Neuron (in vitro differentiated cells): Measurements from ENCODE around the gene CHST9.
"Not testable (repeated sequence)": the region's sequence is repeated elsewhere in the genome, so short reads cannot be mapped to it uniquely, and the experiment has no call there.

Experiments
- H2AFZ ChIP-seq: one replicate; pipeline ENCODE4 v1.6.1; 2013; ENCODE audit warnings: low read depth, mild to moderate bottlenecking, inconsistent platforms, low read length, moderate library complexity
- H3K27me3 ChIP-seq: one replicate; pipeline ENCODE4 v1.6.1; 2013; ENCODE audit warnings: low read length; ENCODE audit not compliant: insufficient read depth
- H3K36me3 ChIP-seq: one replicate; pipeline ENCODE4 v1.6.1; 2013; ENCODE audit warnings: low read length; ENCODE audit not compliant: insufficient read depth
- H3K4me1 ChIP-seq: one replicate; pipeline ENCODE4 v1.6.1; 2013; ENCODE audit warnings: low read length; ENCODE audit not compliant: insufficient read depth
- H3K4me3 ChIP-seq: 2 replicates; pipeline ENCODE4 v1.5.1; 2013; ENCODE audit warnings: mild to moderate bottlenecking, low read length, moderate library complexity
- H3K9me3 ChIP-seq: one replicate; pipeline ENCODE4 v1.6.1; 2013; ENCODE audit warnings: low read length

Gene CHST9

GRCh38 chr18:27185025-27185763 is at the start of gene CHST9:
Gene CHST9, minus strand, starts transcription at chr18:27185308. Its CDS starts 42,499 bp downstream, at chr18:27142809.
- H3K27me3 ChIP-seq, result peaks cover 37% of the 10 kb centered on the region
- H3K4me3 ChIP-seq, result peak within 1 kb of the TSS; percentile 48
- no peaks in the 10 kb centered on the region for H3K9me3 ChIP-seq
- H2AFZ ChIP-seq, result no peak within 1 kb of the TSS
- H3K36me3 ChIP-seq, result no peaks in the 10 kb centered on the region
- H3K4me1 ChIP-seq, result peaks cover 10% of the 10 kb centered on the region

GRCh38 chr18:27232355-27232754 is 47.2 kb upstream of the CHST9 start:
- H3K4me3 ChIP-seq, H2AFZ ChIP-seq, H3K9me3 ChIP-seq, H3K27me3 ChIP-seq, H3K36me3 ChIP-seq, H3K4me1 ChIP-seq: not testable (repeated sequence)

GRCh38 chr18:27231671-27232070 is 46.6 kb upstream of the CHST9 start:
- not testable (repeated sequence) for H3K4me3 ChIP-seq, H3K36me3 ChIP-seq, H2AFZ ChIP-seq, H3K27me3 ChIP-seq, H3K9me3 ChIP-seq, H3K4me1 ChIP-seq

- H3K4me3 ChIP-seq, H3K36me3 ChIP-seq, H3K9me3 ChIP-seq, H2AFZ ChIP-seq, H3K4me1 ChIP-seq, H3K27me3 ChIP-seq: not testable (repeated sequence)
These were observed 46.1 kb upstream of the CHST9 start for GRCh38 chr18:27231221-27231620.

GRCh38 chr18:27227721-27228120 is 42.6 kb upstream of the CHST9 start:
- Histone ChIP-seq H3K9me3 (no peaks in the 10 kb centered on the region), H3K4me1 (no peaks in the 10 kb centered on the region), H3K4me3 (no peak overlapping the region), H2AFZ (no peak overlapping the region), H3K27me3 (no peaks in the 10 kb centered on the region), H3K36me3 (no peaks in the 10 kb centered on the region)

GRCh38 chr18:27226556-27227075 is 41.5 kb upstream of the CHST9 start:
- Histone ChIP-seq H3K9me3 (no peaks in the 10 kb centered on the region), H3K36me3 (no peaks in the 10 kb centered on the region), H3K4me3 (no peak overlapping the region), H2AFZ (no peak overlapping the region), H3K27me3 (no peaks in the 10 kb centered on the region), H3K4me1 (no peaks in the 10 kb centered on the region)

- H3K36me3 ChIP-seq, result no peaks in the 10 kb centered on the region
- H3K9me3 ChIP-seq, result no peaks in the 10 kb centered on the region
- no peaks in the 10 kb centered on the region for H3K4me1 ChIP-seq
- H2AFZ ChIP-seq, result no peak overlapping the region
- H3K27me3 ChIP-seq, result no peaks in the 10 kb centered on the region
- no peak overlapping the region for H3K4me3 ChIP-seq
These were observed 40.9 kb upstream of the CHST9 start for GRCh38 chr18:27225947-27226481.

GRCh38 chr18:27223526-27224291 is 38.6 kb upstream of the CHST9 start:
- H3K4me3 ChIP-seq, result no peak overlapping the region
- H3K4me1 ChIP-seq, result no peaks in the 10 kb centered on the region
- H3K27me3 ChIP-seq, result no peaks in the 10 kb centered on the region
- H3K36me3 ChIP-seq, result no peaks in the 10 kb centered on the region
- H3K9me3 ChIP-seq, result no peaks in the 10 kb centered on the region
- no peak overlapping the region for H2AFZ ChIP-seq

- Histone ChIP-seq H3K4me1 (no peaks in the 10 kb centered on the region), H3K9me3 (no peaks in the 10 kb centered on the region), H3K27me3 (no peaks in the 10 kb centered on the region), H2AFZ (no peak overlapping the region), H3K4me3 (no peak overlapping the region), H3K36me3 (no peaks in the 10 kb centered on the region)
These were observed 29.7 kb upstream of the CHST9 start for GRCh38 chr18:27214831-27215230.

GRCh38 chr18:27213123-27213717 is 28.1 kb upstream of the CHST9 start:
- no peaks in the 10 kb centered on the region for H3K9me3 ChIP-seq
- H3K4me1 ChIP-seq, result no peaks in the 10 kb centered on the region
- H3K36me3 ChIP-seq, result no peaks in the 10 kb centered on the region
- H2AFZ ChIP-seq, result no peak overlapping the region
- no peaks in the 10 kb centered on the region for H3K27me3 ChIP-seq
- H3K4me3 ChIP-seq, result no peak overlapping the region

- no peak overlapping the region for H2AFZ ChIP-seq
- no peaks in the 10 kb centered on the region for H3K27me3 ChIP-seq
- no peaks in the 10 kb centered on the region for H3K4me1 ChIP-seq
- no peaks in the 10 kb centered on the region for H3K36me3 ChIP-seq
- H3K4me3 ChIP-seq, result no peak overlapping the region
- no peaks in the 10 kb centered on the region for H3K9me3 ChIP-seq
These were observed 26.5 kb upstream of the CHST9 start for GRCh38 chr18:27211569-27211968.

GRCh38 chr18:27206411-27206810 is 21.3 kb upstream of the CHST9 start:
- Histone ChIP-seq H3K4me3 (no peak overlapping the region), H3K36me3 (no peaks in the 10 kb centered on the region), H3K9me3 (no peaks in the 10 kb centered on the region), H3K27me3 (no peaks in the 10 kb centered on the region), H2AFZ (no peak overlapping the region), H3K4me1 (no peaks in the 10 kb centered on the region)

GRCh38 chr18:27202741-27203140 is 17.6 kb upstream of the CHST9 start:
- no peaks in the 10 kb centered on the region for H3K4me1 ChIP-seq
- no peaks in the 10 kb centered on the region for H3K9me3 ChIP-seq
- H3K27me3 ChIP-seq, result no peaks in the 10 kb centered on the region
- H2AFZ ChIP-seq, result no peak overlapping the region
- H3K4me3 ChIP-seq, result no peak overlapping the region
- no peaks in the 10 kb centered on the region for H3K36me3 ChIP-seq
